ENCODE data around the gene SMIM22.

- no peak for TF ChIP-seq CTCF (IDR thresholded peaks at IDR 0.05)
- TF ChIP-seq POLR2A (IDR thresholded peaks at IDR 0.05): no peak
Measured at GRCh38 chr16:4780235-4780634, 14.9 kb upstream of the SMIM22 start.

Measured in body of pancreas (tissue), 4 donors.